Limb (tissue), 2 donors: ENCODE results near the gene SEH1L.
"Not testable (repeated sequence)": the region's sequence is repeated elsewhere in the genome, so short reads cannot be mapped to it uniquely, and the experiment has no call there.

Experiments used
- DNase-seq, 2 donors: peaks; one replicate each; pipeline ENCODE4 v3.0.0-alpha.2; 2016; ENCODE audit errors: extremely low spot score in 2 of 2

SEH1L gene

GRCh38 chr18:12995424-12995823 lies 47.6 kb downstream of the SEH1L start:
- no peak for DNase-seq

GRCh38 chr18:12995952-12996477 lies 48.2 kb downstream of the SEH1L start:
- DNase-seq = no peak

DNA sequence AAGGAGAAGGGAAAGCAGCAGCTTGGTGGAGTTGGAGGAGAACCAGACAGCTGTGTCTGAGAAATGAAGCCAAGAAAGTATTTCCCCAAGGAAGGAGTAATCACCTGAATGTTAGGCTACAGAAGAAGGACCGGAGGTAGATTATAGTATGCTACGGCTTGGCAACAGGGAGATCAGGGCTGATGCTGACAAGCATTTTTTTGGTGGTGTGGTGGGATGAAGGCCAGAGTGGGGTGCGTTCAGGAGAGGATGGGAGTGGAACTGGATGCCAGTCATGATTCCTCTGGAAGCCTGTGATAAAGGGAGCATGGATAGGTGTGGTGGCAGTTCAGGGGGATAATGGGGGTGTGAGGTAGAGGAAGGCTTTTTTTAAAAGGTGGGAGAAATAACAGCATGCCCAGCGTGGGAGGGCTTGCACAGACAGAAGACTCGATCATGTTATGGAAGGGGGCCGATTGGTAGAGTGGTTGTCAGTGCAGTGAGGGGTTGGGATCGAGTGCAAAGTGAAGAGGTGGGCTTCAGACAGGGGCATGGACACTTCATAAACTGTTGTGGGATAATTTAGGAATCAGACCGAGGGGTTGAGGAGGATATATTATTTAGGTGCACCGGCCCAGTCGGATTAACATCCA lies 49.0 kb downstream of the SEH1L start:
- no peak for DNase-seq

- not testable (repeated sequence) for DNase-seq
These were observed 49.5 kb downstream of the SEH1L start for GRCh38 chr18:12997330-12997729.

DNA sequence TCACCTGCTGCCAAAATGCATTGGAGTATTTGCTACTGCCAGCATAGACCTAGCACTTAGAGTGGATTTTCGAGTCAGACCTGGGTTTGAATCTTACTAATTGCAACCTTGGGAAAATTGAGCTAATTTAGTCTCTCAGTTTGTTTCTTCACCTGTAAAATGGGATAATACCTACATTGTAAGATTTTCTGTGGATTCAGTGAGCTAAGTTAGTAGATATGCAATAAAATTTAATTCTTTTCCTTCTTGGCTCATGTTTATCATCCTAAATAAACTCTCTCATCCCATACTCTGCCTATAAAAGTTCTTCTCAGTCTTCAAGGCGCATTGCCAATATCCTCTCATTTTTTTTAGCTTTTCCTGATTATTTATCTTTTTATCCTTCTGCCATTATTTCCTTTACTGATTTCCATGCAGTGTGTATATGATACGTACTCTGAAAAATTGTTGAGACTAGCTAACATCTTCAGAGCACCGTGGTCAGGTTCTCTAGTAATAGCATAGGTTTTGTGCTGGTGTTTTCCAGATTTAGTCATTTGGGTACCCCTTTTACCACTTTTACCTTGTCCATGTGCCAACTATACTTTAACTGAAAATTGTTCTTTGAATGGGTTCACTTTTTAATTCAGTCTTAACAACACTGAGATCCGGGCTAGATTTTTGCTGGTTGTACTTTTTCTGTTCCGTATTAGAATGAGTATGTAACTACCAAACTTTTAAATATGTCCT lies 50.7 kb downstream of the SEH1L start:
- DNase-seq = no peak

GRCh38 chr18:13003466-13003896 lies 55.7 kb downstream of the SEH1L start:
- DNase-seq = no peak

DNA sequence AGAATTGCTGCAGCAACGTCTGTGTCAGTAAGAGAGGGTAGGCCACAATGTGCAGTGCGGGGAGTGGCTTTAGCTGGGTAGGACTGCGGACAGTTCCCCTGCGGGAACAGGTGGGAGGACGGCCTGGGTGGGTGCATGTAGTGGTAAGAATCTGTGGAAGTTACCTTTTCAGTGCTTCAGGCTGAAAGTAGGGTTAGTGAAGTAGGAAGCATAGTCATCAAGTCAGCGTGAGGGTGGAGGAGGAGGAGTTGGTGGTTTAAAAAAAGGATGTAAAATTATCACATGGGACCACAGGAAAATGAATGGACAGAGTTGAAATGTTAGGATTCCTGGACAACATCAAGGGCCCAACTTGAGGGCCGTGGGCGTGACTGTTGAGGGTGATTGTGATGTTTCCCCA lies 56.6 kb downstream of the SEH1L start:
- DNase-seq = no peak

DNA sequence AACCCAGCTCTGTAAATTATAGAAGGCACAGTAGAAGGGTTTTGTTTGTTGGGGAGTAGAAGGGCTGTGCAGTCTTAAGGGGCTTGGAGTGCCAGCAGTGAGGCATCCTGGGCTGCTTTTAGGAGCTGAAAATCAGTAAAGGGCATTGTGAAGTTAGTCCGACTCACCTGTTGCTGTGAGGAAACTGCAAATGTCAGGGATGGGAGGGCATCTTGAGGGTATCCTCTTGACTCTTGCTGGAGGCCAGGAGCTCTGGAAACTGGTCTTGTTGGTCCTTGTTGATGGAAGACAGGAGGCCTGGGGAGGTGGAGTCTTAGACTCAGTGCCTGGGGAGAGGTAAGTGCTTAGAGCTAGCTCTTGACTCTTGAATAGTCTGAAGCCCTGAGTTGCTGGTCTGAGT lies 57.5 kb downstream of the SEH1L start:
- DNase-seq = no peak

DNA sequence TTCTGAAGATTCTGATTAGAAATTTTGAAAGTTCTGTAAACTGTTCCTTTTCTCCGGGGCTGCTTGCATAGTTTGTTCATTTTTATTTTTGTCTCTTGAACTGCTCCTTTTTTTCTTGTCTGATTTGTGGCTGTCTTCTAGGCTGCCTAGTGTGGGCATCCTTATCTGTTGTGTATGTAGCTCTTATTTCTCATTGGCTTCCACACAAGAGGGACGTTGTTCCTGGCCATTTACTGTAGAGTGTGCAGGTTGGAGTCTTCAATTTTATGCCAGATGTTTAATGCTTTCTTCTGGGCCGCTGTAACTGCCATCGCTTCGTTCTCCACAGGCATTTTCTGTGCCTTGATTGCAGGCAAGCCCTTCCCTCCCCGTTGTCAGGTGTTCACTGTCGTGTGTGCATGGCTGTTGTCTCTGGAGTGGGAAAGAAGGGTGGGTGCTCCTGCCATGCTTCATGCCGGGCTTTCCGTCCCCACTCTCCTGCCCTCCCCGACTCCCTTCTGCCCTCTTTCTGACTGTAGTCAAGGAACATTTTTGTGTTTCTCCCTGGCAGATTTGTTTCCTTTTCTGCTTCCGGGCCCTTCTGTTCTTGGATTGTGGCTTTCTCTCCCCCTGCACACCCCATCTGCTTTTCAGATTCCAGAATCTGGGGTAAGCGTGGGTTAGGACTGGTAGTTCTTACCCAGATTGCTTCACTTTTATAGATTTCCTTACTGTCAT lies 58.9 kb downstream of the SEH1L start:
- DNase-seq = no peak

GRCh38 chr18:13007248-13007560 lies 59.4 kb downstream of the SEH1L start:
- no peak for DNase-seq

DNA sequence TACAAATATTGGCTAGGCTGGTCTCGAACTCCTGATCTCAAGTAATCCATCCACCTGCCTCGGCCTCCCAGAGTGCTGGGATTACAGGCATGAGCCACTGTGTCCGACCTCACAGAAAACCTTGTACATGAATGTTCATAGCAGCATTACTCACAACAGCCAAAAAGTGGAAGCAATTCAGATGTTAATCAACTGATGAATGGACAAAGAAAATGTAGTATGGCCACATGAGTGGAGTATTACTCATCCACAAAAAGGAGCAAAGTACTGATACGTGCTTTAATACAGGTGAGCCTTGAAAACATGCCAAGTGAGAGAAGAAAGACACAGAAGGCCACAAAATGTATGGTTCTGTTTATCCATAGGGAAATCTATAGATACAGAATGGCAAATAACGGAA lies 63.9 kb downstream of the SEH1L start:
- no peak for DNase-seq

DNA sequence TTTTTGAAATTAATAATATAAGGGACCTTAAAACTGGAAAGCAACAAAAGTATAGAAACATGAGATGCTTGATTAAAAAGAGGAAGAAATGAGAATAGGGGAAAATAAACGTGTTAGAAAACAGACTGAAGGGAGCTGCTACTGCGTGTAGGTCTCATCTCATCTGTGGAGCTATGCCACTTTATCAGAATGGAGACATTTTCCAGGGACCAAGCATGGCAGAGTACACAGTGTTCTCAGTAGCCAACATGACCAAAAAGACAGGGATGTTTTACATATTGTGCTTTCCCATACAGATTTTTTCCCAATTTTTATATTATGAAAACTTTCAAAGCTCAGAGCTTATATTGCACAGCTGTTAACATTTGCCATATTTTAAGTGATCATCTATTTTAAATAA lies 66.4 kb downstream of the SEH1L start:
- DNase-seq = no peak

GRCh38 chr18:13014818-13015217 lies 67.0 kb downstream of the SEH1L start:
- no peak for DNase-seq

DNA sequence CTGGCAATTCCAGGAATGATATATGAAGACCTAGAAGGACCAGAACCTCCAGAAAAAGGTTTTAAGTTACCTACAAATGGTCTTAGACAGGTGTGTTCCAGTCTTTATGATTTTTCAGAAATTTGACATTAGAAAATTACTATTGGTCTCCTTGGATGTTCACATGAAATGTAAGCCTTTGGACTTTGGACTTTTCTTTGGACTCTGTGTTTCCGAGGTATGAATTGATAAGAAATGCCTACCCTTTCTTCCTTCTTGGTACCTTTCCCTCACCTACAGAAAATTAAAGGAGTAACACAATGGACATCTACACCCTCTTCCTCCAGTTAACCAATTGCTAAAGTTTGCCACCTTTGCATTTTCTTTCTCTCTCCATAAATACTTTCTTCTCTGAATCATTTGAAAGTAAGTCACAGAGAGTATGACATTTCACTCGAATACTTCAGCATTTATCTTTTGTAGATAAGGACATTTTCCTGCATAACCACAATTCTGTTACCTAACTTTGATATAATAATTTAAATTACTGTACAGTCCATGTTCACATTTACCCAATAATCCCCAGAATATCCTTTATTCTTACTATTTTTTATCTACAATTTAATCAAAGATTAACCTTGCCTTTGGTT lies 69.5 kb downstream of the SEH1L start:
- DNase-seq = no peak

DNA sequence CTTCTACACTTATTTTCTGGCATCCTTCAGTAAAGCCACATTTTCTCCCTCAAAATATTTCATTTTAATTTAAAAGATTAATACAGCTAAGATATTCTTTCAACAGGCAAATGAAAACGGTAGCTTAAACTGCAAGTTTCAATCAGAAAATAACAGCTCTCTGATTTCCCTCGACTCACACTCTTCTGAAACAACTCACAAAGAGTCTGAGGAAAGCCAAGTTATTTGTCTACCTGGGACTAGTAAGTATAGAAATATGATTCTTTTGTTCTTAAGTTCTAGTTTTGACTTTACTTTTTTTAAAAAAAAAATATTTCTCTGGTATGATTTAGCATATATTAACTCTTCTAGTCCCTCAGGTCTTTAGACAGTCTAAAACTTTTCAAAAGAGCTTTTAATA lies 70.6 kb downstream of the SEH1L start:
- no peak for DNase-seq

DNA sequence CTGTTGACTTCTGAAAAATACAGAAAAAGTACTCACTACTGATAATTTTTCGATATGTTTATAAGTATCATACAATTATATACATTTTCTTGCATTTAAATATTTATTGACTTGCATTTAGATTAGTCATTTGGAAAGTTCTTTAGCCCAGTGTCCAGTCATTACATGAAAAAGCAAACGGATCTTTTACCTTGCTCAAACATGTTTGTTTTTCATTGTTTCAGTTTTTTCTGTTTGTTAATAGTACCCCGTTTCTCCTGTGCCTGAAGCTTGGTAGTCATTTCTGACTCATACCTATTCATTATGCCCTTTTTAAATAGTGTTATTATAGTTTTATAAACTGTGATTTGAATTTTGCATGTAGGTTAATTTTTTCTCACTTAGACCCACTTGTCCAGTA lies 71.5 kb downstream of the SEH1L start:
- no peak for DNase-seq

GRCh38 chr18:13022644-13023043 lies 74.8 kb downstream of the SEH1L start:
- DNase-seq = no peak

DNA sequence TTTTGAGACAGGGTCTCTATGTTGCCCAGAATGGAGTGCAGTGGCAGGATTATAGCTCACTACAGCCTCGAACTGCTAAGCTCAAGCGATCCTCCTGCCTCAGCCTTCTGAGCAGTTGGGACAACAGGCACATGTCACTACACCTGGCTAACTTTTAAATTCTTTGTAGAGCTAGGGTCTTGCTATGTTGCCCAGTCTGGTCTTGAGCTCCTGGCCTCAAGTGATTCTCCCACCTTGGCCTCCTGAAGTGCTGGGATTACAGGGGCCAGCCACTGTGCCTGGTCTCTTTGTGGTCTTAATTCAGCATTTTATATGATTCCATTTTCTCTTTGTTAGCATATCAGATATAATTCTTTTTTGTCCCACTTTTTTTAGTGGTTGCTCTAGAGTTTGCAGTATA lies 77.4 kb downstream of the SEH1L start:
- no peak for DNase-seq

DNA sequence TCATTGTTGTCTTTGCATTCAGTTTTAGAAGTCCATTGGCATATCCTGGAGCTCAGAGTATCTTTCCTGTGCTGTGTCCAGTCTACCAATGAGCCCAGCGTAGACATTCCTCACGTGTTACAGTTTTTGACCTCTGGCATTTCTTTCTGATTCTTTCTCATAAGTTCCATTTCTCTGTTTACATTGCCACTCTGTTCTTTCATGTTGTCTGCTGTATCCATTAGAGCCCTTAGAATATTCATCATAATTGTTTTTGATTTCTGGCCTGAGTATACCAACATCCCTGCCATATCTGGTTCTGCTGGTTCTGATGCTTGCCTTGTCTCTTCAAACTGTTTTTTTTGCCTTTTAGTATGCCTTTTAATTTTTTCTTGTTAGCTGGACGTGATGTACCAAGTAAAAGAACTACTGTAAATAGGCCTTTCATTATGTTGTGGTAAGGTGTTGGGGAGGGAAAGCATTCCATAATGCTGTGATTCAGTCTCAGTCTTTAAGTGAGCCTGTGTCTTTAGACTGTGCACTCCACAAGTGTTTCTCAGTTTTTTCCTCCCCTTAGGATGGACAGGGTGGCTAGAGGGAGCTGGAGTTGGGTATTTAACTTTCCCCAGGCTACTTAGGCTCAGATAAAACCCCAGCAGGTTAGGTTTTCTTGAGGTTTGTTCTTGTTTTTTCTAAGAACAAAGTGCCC lies 78.9 kb downstream of the SEH1L start:
- no peak for DNase-seq

DNA sequence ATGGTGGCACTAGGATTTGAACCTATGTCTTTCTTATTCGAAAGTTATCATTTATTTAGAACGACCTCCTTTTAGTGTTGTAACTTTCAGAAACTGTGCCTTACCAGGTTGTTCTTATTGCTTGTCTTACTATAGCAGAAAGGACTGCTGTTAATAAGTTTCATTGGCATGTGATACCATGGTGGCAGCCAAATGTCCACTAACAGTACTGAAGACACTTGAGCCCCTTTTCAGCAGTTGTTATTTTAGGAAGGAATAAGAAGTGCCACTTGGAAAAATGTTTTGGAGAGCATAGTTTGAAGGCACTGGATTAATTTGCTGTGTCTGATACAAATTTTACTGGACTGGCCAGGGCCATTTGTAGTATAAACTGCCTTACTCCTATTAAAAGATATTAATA lies 81.1 kb downstream of the SEH1L start:
- no peak for DNase-seq

DNA sequence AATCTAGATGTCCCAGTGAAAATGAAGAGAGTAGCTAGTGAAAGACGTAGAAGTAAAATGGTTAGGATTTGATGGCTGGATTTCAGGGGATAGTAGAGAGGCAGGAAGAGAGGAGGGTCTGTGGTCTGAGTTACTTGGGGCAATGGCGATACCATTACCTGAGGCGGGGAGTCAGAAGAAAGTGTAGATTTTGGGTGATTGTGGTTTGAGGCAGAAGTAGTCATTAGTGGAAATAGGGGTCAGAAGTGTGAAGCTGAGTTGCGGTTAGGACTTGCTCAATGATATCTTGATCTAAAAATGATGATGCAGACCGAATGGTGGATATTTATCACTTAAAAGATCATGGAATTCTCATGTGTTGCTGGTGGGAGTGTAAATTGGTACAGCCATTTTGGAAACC lies 84.4 kb downstream of the SEH1L start:
- DNase-seq = no peak
